ENCODE results near the gene PXDC1. TPM values are rescaled to one million over a fixed set of nuclear protein-coding genes. Genes with fewer than 3 reads are reported as not detected.
A peak's percentile ranks its signal among the peaks of the same experiment; 100 is the strongest.
"Not testable (repeated sequence)": the region's sequence is repeated elsewhere in the genome, so short reads cannot be mapped to it uniquely, and the experiment has no call there.

The PXDC1 gene
- total RNA-seq, 1 donor from 2014 or later: 7.3 TPM

GRCh38 chr6:3737149-3737830 lies 14.2 kb downstream of the PXDC1 start:
- FAIRE-seq (no peak), DNase-seq (ENCODE audit: low spot score in 2 of 2) (no peak)

- no peak for DNase-seq (ENCODE audit: low spot score in 2 of 2)
- no peak for FAIRE-seq
These were observed 16.4 kb downstream of the PXDC1 start for GRCh38 chr6:3735029-3735605.

- no peak for FAIRE-seq
- no peak for DNase-seq (ENCODE audit: low spot score in 2 of 2)
These were observed 17.5 kb downstream of the PXDC1 start for GRCh38 chr6:3734023-3734422.

- no peak for DNase-seq (ENCODE audit: low spot score in 2 of 2)
- no peak for FAIRE-seq
These were observed 18.1 kb downstream of the PXDC1 start for GRCh38 chr6:3733321-3733925.

- DNase-seq (ENCODE audit: low spot score in 2 of 2) (peak; percentile 53 to 67), FAIRE-seq (no peak)
These were observed 19.0 kb downstream of the PXDC1 start for GRCh38 chr6:3732345-3733141.

GRCh38 chr6:3731700-3732099 lies 19.8 kb downstream of the PXDC1 start:
- no peak for DNase-seq (ENCODE audit: low spot score in 2 of 2)
- no peak for FAIRE-seq

- no peak for FAIRE-seq
- DNase-seq (ENCODE audit: low spot score in 2 of 2): no peak
These were observed 21.7 kb downstream of the PXDC1 start for GRCh38 chr6:3729603-3730344.

GRCh38 chr6:3727593-3728108 lies 23.9 kb downstream of the PXDC1 start:
- FAIRE-seq (no peak), DNase-seq (ENCODE audit: low spot score in 2 of 2) (no peak)

- FAIRE-seq (no peak), DNase-seq (ENCODE audit: low spot score in 2 of 2) (no peak)
These were observed 24.5 kb downstream of the PXDC1 start for GRCh38 chr6:3727036-3727435.

- DNase-seq (ENCODE audit: low spot score in 2 of 2): no peak
- no peak for FAIRE-seq
These were observed 25.1 kb downstream of the PXDC1 start for GRCh38 chr6:3726421-3726820.

GRCh38 chr6:3725145-3726047 lies 26.1 kb downstream of the PXDC1 start:
- FAIRE-seq: no peak
- DNase-seq (ENCODE audit: low spot score in 2 of 2): no peak

- no peak for FAIRE-seq
These were observed 26.9 kb downstream of the PXDC1 start for GRCh38 chr6:3724451-3725144.

GRCh38 chr6:3723966-3724365 lies 27.5 kb downstream of the PXDC1 start:
- FAIRE-seq (no peak), DNase-seq (ENCODE audit: low spot score in 2 of 2) (no peak)

More at GRCh38 chr6:3724451-3725144, 26.9 kb downstream of the PXDC1 start:
- DNase-seq (ENCODE audit: low spot score in 2 of 2): peak in 1 of 2 donors; percentile 57

- FAIRE-seq (no peak), DNase-seq (ENCODE audit: low spot score in 2 of 2) (no peak)
These were observed 28.3 kb downstream of the PXDC1 start for GRCh38 chr6:3723251-3723650.

- FAIRE-seq: no peak
- DNase-seq (ENCODE audit: low spot score in 2 of 2): no peak
These were observed 28.7 kb downstream of the PXDC1 start for GRCh38 chr6:3722785-3723184.

GRCh38 chr6:3721810-3722621 lies 29.5 kb downstream of the PXDC1 start:
- peak in 1 of 2 donors; percentile 46 for DNase-seq (ENCODE audit: low spot score in 2 of 2)

GRCh38 chr6:3720770-3721169 lies 30.7 kb downstream of the PXDC1 start:
- FAIRE-seq; DNase-seq (ENCODE audit: low spot score in 2 of 2): not testable (repeated sequence)

More at GRCh38 chr6:3721810-3722621, 29.5 kb downstream of the PXDC1 start:
- no peak for FAIRE-seq
